ENCODE data around the gene PFKFB3. TPM values are rescaled to one million over a fixed set of nuclear protein-coding genes. Genes with fewer than 3 reads are reported as not detected.
"Not testable (repeated sequence)": the region's sequence is repeated elsewhere in the genome, so short reads cannot be mapped to it uniquely, and the experiment has no call there.

PFKFB3 gene
- total RNA-seq, 1 donor from 2014 or later = 54.9 TPM

DNA sequence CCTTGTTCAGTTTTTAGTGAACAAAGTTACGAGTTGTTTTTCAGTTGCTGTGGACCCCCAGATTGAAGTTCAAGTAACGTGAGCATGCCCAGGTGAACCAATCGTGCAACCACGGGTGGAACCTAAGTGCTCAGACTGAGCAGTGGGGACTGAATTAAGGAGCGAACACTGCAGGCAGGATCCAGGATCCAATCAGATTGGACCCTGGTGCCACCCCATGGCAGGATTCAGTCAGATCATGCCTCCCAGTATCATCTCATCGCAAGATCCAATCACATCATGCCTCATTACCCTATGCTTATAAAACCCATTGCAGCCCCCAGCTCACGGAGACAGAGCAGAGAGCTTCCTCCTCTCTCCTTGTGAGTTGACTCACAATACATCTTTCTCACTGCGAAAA, 80.9 kb downstream of the PFKFB3 start:
- TF ChIP-seq, protein P1, sequence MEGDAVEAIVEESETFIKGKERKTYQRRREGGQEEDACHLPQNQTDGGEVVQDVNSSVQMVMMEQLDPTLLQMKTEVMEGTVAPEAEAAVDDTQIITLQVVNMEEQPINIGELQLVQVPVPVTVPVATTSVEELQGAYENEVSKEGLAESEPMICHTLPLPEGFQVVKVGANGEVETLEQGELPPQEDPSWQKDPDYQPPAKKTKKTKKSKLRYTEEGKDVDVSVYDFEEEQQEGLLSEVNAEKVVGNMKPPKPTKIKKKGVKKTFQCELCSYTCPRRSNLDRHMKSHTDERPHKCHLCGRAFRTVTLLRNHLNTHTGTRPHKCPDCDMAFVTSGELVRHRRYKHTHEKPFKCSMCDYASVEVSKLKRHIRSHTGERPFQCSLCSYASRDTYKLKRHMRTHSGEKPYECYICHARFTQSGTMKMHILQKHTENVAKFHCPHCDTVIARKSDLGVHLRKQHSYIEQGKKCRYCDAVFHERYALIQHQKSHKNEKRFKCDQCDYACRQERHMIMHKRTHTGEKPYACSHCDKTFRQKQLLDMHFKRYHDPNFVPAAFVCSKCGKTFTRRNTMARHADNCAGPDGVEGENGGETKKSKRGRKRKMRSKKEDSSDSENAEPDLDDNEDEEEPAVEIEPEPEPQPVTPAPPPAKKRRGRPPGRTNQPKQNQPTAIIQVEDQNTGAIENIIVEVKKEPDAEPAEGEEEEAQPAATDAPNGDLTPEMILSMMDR (conservative IDR thresholded peaks at IDR 0.05; ENCODE audit: low read depth, low read length) = no peak
- no peak overlapping the region for H3K4me3 ChIP-seq (ENCODE audit: low read depth, low read length)
- DNase-seq (ENCODE audit: low read depth) = no peak

DNA sequence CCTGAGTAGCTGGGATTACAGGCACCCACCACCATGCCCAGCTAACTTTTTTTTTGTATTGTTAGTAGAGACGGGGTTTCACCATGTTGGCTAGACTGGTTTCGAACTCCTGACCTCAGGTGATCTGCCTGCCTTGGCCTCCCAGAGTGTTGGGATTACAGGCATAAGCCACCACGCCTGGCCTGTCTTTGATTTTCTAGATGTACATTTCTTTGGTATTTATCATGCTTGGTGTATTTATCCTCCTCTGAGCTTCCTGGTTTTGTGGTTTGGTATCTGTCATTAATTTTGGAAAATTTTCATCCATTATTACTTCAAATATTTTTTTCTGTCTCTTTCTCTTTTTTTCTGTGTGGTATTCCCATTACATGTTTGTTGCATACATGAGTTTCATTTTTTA, 87.9 kb downstream of the PFKFB3 start:
- not testable (repeated sequence) for DNase-seq (ENCODE audit: low read depth)

DNA sequence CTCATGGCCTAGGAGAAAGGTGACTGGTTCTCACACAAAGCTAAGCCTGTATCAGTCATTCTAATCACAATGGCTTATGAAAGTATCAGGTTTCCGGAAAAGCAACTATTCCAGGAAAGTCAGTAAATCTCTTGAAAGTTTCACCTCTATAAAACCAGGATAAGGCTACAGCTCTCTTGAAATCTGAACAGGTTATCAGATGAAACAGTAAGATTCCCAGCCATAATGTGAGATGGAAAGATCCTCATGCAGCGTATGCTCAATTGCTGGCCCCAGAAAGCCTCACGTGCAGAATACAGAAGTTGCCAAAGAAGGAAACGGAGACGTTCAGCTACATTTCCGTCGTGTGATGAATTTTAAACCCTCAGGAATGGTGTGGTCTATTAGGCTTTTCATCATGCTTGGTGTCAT, 90.0 kb downstream of the PFKFB3 start:
- DNase-seq (ENCODE audit: low read depth) = no peak
- TF ChIP-seq, protein P1 (conservative IDR thresholded peaks at IDR 0.05; ENCODE audit: low read depth, low read length) = no peak
- H3K4me3 ChIP-seq (ENCODE audit: low read depth, low read length) = no peak overlapping the region

More for the DNA sequence above, 87.9 kb downstream of the PFKFB3 start:
- H3K4me3 ChIP-seq (ENCODE audit: low read depth, low read length) = not testable (repeated sequence)

DNA sequence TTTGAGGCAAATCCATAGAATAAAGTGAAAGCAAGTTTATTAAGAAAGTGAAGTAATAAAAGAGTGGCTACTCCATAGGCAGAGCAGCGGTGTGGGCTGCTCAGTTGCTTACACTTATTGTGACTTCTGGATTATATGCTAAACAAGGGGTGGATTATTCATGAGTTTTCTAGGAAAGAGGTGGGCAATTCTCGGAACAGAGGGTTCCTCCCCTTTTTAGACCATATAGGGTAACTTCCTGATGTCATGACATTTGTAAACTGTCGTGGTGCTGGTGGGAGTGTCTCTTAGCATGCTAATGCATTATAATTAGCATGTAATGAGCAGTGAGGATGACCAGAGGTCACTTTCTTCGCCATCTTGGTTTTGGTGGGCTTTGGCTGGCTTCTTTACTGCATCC, 93.7 kb downstream of the PFKFB3 start:
- DNase-seq (ENCODE audit: low read depth); H3K4me3 ChIP-seq (ENCODE audit: low read depth, low read length): not testable (repeated sequence)

DNA sequence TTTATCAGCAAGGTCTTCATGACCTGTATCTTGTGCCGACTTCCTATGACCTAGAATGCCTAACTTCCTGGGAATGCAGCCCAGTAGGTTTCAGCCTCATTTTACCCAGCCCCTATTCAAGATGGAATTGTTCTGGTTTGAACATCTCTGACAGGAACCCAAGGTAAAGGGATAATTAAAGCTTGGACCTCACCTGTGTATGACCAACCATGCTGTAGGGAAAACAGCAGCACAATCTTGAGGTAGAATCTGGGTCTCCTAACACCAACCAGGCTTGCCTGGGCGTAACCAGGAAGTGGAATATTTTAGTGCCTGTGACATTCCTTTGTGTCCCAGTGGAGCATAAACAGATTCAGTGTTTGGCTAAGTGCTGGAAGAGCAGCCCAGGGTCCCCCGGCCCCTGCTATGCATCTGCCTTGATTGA, 94.1 kb downstream of the PFKFB3 start:
- DNase-seq (ENCODE audit: low read depth) = no peak
- TF ChIP-seq, protein P1 (conservative IDR thresholded peaks at IDR 0.05; ENCODE audit: low read depth, low read length) = no peak

DNA sequence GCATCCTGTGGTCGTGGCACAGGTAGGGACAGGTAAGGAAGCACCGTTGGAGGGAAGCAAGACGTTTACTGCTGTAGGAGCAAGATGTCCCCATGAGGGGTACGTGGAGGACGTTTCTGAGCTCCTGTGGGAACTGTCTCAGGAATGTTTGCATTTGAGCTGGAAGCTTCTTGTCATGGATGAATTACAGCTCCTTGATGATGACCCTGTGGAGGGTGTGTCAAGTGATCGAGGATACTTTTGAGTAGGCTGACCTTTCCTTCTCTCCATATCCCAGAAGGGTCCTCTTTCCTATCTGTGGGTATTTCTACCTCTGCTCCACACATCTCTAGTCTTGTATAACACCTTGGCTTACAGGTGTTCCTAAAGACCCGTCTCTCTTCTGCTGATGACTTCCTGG, 94.8 kb downstream of the PFKFB3 start:
- no peak for DNase-seq (ENCODE audit: low read depth)
- TF ChIP-seq, protein P1 (conservative IDR thresholded peaks at IDR 0.05; ENCODE audit: low read depth, low read length) = no peak
- no peak overlapping the region for H3K4me3 ChIP-seq (ENCODE audit: low read depth, low read length)

More for the DNA sequence above, 94.1 kb downstream of the PFKFB3 start:
- H3K4me3 ChIP-seq (ENCODE audit: low read depth, low read length) = no peak overlapping the region

DNA sequence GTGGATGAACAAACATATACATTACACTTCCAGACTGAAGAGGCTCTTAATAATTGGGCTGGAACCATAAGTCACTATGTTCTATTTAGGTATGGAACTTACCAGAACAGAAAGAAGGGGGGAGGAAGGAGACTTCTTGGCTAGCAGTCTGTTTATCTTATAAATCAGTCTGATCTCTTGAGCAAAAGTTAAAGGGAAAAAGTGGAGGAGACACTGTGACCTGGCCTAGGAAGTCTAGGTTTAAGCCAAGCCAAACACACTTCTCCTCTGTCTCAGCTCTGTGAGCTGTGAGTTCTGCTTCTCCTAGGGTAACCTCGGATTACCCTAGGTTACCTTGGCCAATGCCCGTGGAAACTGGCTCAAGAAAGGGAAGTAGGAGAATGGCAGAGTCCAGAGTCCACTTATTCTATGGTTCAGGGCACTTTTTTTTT, 95.2 kb downstream of the PFKFB3 start:
- DNase-seq (ENCODE audit: low read depth) = no peak
- H3K4me3 ChIP-seq (ENCODE audit: low read depth, low read length) = no peak overlapping the region
- TF ChIP-seq, protein P1 (conservative IDR thresholded peaks at IDR 0.05; ENCODE audit: low read depth, low read length) = no peak

DNA sequence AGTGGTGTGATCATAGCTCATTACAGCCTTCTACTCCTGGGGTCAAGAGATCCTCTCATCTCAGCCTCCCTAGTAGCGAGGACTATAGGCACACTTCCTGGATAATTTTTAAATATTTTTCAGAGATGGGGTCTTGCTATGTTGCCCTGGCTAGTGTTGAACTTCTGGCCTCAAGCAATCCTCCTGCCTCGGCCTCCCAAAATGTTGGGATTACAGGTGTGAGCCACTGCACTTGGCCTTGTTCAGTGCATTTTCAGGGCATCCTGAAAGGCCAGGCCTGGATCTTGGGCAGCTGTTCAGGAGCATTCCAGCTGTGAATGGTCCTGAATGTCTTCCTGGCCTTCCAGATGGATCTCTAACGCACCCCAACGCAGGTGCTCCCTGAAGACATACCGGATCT, 95.7 kb downstream of the PFKFB3 start:
- TF ChIP-seq, protein P1 (conservative IDR thresholded peaks at IDR 0.05; ENCODE audit: low read depth, low read length) = no peak
- no peak overlapping the region for H3K4me3 ChIP-seq (ENCODE audit: low read depth, low read length)
- DNase-seq (ENCODE audit: low read depth) = no peak
